NCI-H2107 (cell line): Measurements from ENCODE around the gene C1orf50.
"Not testable (repeated sequence)": the region's sequence is repeated elsewhere in the genome, so short reads cannot be mapped to it uniquely, and the experiment has no call there.

ENCODE experiments used
- DNase-seq: peaks from one replicate; lab custom pipeline; 2025; lab: John Stamatoyannopoulos, UW

Gene C1orf50

DNA sequence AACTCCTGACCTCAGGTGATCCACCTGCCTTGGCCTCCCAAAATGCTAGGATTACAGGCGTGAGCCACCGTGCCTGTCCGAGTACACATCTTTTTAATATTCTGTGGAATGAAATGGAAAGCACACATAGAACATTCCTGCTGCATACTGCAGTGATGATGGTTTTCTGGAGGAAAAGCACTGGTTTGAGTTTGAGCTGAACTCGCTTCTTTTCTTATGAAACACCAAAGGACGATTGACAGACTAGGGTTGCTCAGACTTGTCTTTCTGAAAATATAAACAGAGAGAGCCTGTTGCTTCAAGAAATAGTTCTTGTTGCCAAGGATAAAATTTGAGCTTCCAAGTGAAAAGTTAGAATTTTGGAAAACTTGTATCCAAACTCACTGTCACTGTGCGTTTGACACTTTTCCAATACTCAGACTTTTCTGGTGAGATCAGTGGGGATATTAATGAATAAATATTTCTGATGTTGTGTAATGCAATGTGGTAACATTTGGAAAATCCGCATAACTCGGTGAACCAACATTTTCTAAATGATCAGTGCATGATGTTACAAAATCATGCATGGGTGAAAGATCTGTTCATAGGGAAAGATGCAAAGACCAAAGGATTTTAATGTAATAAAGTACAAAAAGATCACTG lies 34.9 kb downstream of the C1orf50 start:
- DNase-seq, result no peak

GRCh38 chr1:42806171-42806570 lies 39.1 kb downstream of the C1orf50 start:
- DNase-seq, result no peak

DNA sequence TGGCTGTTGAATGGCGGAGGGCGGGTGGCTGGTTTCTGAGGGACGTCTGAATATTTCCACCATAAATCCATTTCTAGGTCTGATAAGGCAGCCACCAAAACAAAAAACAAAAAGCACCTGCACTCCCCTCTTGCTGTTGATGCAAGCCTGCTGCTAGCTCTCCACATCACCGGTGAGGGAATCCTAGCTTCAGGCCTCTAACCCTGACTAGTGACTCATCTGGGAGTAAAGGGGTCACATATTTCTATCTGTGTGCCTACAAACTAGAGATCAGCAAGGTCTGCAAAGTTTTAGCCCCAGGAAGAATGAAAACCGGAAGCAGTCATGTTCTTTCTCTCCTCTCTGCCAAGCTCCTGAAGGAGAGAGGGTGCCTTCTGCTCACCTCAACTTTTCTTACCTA lies 39.5 kb downstream of the C1orf50 start:
- no peak for DNase-seq

GRCh38 chr1:42807056-42807668 lies 40.1 kb downstream of the C1orf50 start:
- DNase-seq, result no peak

GRCh38 chr1:42814815-42815214 lies 47.8 kb downstream of the C1orf50 start:
- DNase-seq, result not testable (repeated sequence)

GRCh38 chr1:42815941-42816584 lies 49.0 kb downstream of the C1orf50 start:
- DNase-seq, result no peak

GRCh38 chr1:42816585-42817439 lies 49.8 kb downstream of the C1orf50 start, which contains the start of the genes ERMAP and SVBP:
ERMAP (plus strand) TSS chr1:42817122; CDS start chr1:42830449, 13,327 bp downstream.
SVBP (minus strand) TSS chr1:42817397; CDS start chr1:42816544, 853 bp downstream.
- DNase-seq, result peak; percentile 81

DNA sequence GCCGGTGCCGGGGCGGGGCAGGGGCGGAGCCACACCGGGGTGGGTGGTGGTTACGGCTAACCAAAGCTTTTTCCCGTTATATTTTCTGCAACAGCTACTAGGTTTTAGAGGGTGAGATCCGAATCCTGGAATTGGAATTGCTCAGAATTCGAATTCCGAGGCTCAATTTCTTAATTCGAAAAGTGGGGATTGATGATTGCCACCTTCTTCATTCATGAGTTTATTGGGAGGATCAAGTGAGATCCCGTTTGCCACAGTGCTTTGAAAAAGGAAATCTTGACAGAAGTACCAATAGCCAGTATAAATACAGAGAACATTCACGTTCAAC lies 50.4 kb downstream of the C1orf50 start:
- no peak for DNase-seq

GRCh38 chr1:42817976-42818375 lies 50.9 kb downstream of the C1orf50 start:
- DNase-seq, result no peak

DNA sequence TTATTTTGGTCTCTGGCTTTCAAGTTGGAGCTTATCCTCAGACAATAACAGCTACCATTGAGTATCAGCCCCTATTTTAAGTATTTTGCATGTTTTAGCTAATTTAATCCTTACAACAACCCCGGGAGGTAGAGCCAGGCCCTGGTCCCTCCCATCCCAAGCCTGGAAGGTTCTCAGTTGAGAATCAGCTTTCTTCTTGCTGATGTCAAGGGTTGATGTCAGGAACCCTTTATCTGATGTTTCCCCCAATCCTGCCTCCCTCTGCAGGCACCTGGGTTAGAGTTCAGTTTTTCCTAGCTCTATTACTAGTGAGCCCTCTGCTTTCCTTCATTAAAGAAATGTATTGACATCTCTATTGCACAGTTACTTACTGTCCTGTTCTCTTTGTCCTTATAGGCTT lies 53.8 kb downstream of the C1orf50 start:
- no peak for DNase-seq

GRCh38 chr1:42821690-42822089 lies 54.6 kb downstream of the C1orf50 start:
- no peak for DNase-seq

GRCh38 chr1:42822800-42823392 lies 55.8 kb downstream of the C1orf50 start:
- no peak for DNase-seq

GRCh38 chr1:42824481-42825035 lies 57.5 kb downstream of the C1orf50 start:
- DNase-seq, result no peak

GRCh38 chr1:42825036-42825851 lies 58.2 kb downstream of the C1orf50 start:
- DNase-seq, result no peak
